Metanephros (tissue), 2 donors: ENCODE results near the gene QRICH2. TPM values are rescaled to one million over a fixed set of nuclear protein-coding genes. Genes with fewer than 3 reads are reported as not detected.

Source experiments
- small RNA-seq: library from RNA; depleted of rRNA; stranded (forward); fragments of <200 nt; gene quantifications from one replicate; pipeline ENCODE3, GENCODE V24; 2014; ENCODE audit warnings: low replicate concordance
- total RNA-seq: library from RNA; depleted of rRNA; stranded (reverse); fragments of >200 nt; gene quantifications from one replicate; pipeline ENCODE4 v1.2.3, GENCODE V29; 2014

Gene QRICH2, protein sequence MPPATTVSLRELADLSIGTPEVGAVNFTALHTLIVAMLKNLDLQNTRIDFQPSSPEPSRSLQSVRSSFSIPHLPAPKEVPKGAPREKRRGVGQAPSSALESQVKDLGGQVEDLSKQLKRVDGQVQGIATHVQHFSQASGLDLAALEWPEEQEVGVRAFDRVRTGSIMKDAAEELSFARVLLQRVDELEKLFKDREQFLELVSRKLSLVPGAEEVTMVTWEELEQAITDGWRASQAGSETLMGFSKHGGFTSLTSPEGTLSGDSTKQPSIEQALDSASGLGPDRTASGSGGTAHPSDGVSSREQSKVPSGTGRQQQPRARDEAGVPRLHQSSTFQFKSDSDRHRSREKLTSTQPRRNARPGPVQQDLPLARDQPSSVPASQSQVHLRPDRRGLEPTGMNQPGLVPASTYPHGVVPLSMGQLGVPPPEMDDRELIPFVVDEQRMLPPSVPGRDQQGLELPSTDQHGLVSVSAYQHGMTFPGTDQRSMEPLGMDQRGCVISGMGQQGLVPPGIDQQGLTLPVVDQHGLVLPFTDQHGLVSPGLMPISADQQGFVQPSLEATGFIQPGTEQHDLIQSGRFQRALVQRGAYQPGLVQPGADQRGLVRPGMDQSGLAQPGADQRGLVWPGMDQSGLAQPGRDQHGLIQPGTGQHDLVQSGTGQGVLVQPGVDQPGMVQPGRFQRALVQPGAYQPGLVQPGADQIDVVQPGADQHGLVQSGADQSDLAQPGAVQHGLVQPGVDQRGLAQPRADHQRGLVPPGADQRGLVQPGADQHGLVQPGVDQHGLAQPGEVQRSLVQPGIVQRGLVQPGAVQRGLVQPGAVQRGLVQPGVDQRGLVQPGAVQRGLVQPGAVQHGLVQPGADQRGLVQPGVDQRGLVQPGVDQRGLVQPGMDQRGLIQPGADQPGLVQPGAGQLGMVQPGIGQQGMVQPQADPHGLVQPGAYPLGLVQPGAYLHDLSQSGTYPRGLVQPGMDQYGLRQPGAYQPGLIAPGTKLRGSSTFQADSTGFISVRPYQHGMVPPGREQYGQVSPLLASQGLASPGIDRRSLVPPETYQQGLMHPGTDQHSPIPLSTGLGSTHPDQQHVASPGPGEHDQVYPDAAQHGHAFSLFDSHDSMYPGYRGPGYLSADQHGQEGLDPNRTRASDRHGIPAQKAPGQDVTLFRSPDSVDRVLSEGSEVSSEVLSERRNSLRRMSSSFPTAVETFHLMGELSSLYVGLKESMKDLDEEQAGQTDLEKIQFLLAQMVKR (N-terminal part only)
- total RNA-seq: 4.3 TPM

DNA sequence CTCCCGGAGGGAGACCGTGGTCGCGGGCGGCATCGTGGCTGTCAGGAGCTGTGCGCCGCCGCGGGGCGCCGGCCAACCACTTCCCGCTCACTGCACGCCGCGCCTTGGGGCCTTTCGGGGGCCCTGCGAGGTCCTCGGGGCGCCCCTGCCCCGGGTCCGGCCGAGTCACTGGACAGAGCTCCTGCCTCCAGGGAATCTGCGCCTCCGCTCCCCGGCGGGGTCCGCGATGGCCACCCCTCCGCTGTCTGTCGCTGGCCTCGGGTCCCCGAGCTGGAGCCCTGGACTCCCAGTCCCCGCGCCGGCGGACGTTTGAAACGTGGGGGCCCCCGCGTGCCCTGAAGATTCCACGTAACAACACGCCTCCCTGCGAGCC, at the start of gene QRICH2:
Gene QRICH2, minus strand, starts transcription at position 311 of the 373 bp plus-strand sequence. Its CDS starts 278 bp downstream, at position 33.

DNA sequence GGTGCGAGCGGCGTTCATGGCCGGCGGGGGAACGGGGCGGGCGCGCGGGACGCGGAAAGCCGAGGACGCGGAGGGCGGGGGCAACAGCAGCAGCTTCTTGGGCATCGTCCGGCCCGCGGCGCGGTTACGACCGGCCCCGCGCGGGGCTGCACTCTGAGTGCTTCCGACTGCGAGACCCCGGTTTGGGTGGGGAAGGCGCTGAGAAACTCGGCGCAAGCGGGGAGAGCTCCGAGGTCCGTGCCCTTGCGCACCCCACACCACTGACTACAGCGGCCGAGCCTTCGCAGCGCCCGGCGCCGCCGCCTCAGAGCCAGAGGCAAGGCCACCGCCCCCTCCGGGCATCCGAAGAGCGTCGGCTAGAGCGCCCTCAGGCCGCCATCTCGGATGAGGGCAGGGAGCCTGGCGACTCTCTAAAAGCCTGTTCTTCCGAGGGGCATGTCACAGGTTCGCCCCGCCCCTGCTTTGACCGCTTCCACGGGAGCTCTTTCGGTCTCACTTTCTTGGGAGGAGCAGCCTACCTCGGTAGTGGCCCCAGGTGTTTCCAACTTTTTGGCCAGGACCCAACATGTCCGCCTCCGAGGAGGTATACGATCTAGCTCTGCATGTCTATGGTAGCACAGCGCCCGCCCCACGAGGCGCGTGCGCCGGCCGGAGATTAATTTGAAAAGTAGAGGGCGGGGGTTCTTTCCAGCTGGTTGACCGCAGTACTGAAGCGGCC, 45.7 kb upstream of the QRICH2 start, which contains the start of gene PRPSAP1:
Gene PRPSAP1, minus strand, starts transcription at position 318 of the 718 bp plus-strand sequence. Its CDS starts 213 bp downstream, at position 105.

DNA sequence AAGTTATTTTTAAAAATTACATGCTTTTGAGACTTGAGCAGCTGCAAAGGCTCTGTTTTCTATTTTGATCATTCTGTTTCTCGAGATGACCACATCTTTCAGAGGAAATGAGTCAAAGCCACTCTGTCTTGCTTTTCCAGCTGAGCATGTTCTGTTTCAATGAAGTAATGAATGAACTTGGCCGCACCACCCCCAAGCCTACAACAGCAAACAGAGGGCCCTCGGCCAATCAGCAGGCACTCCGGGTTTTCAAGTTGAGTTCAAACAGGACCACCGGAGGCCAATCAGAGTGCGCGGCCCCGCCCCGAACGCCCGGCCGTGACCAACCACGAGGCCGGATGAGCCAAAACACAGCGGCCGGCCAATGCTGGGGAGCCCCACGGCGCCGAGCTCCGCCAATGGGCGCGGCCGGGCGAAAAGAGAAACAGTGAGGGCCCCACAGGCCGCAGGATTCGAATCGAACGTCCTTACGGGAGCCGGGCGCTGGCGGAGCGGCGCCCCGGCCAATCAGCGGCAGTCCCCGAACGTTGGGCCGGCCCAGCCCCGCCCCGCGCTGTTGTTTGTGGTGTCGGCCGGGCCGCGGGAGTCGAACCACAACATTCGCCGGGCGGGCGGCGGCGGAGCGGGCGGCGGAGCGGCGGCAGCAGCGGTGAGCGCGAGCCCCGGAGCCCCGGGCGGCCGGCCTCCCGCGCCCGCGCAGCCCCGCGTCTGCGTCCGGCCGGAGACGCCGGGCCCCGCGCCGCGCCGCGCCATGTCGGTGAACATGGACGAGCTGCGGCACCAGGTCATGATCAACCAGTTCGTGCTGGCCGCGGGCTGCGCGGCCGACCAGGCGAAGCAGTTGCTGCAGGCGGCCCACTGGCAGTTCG, 43.1 kb downstream of the QRICH2 start, which contains the start of gene UBALD2:
Gene UBALD2, plus strand, starts transcription at position 594 of the 869 bp plus-strand sequence. Its CDS starts 158 bp downstream, at position 752.

DNA sequence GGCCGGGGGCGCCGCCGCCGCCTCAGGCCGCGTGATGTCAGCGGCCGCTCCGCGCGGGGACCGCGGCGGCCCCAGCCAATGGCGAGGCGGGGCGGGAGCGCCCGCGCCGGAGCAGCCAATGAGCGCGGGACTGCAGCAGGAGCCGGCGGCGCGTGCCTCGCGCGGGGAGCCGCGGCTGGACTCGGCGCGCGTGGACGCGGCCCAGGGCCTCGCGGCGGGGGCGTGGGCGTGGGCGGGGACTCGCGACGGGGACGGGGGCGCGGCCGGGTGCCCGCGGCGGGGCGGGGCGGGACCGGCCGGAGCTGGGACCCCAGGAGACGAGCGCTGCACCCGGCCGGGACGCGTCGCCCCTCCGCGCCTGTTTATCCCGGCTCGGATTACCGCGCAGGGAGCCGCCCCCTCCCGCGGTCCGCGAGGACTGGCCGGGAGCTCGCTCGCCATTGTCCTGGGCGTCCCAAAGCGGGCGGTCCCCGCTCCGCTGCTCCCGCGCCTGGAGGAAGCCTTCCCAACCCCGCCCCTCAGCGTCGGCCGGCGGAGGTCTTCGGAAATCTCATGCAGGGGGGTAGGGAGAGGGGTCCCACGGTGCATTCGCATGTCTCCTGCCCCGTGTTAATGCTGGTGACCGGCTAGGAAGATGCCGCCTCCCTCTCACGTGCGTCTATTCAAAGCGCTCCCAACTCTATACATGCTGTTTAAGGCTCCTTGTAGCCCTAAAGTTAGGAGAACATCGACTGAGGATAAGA, 67.4 kb downstream of the QRICH2 start, which contains the start of gene RNF157:
Gene RNF157, minus strand, starts transcription at position 33 of the 743 bp plus-strand sequence. CDS start 253 bp downstream, outside the sequence.

Small RNA genes within 50 kb of the gene (small RNA-seq; reads per million reads assigned to genes)
- gene RF00019 (not detected), gene RNU6-24P (not detected)

Other genes with a start within 250 kb of the QRICH2 start
- 52.5 TPM for gene SRP68, start 235.8 kb downstream of the QRICH2 start, total RNA-seq
- 0.12 TPM for gene GALR2, start 233.5 kb downstream of the QRICH2 start, total RNA-seq
- gene ZACN, start 229.1 kb downstream of the QRICH2 start, total RNA-seq: not detected
- gene EXOC7, start 204.5 kb downstream of the QRICH2 start, total RNA-seq: 142 TPM
- gene FOXJ1, start 167.0 kb downstream of the QRICH2 start, total RNA-seq: 21.6 TPM
- 13.4 TPM for gene RNF157, start 67.8 kb downstream of the QRICH2 start, total RNA-seq
- gene UBALD2, start 42.9 kb downstream of the QRICH2 start, total RNA-seq: 15.1 TPM
- gene PRPSAP1, start 45.6 kb upstream of the QRICH2 start, total RNA-seq: 52.8 TPM
- gene SPHK1, start 76.3 kb upstream of the QRICH2 start, total RNA-seq: 3.4 TPM
- 30.9 TPM for gene UBE2O, start 144.9 kb upstream of the QRICH2 start, total RNA-seq
- gene AANAT, start 159.3 kb upstream of the QRICH2 start, total RNA-seq: 0.41 TPM
- gene RHBDF2, start 193.1 kb upstream of the QRICH2 start, total RNA-seq: 12.9 TPM
- 18.4 TPM for gene CYGB, start 229.4 kb upstream of the QRICH2 start, total RNA-seq
- gene PRCD, start 231.8 kb upstream of the QRICH2 start, total RNA-seq: 4.6 TPM